CD4-positive, alpha-beta T cell (primary cell): ENCODE data around the gene RPLP1. TPM values are rescaled to one million over a fixed set of nuclear protein-coding genes. Genes with fewer than 3 reads are reported as not detected.

Source experiments
- ATAC-seq: fragments of 200-7000 bp; cut with Tn5 transposase; one replicate; pipeline ENCODE4 v1.10.0; 2022; ENCODE audit warnings: mild to moderate bottlenecking; ENCODE audit not compliant: poor library complexity
- CTCF ChIA-PET: fragments of 350-600 bp; sonication (Branson Sonifier 250); formaldehyde crosslinking; loops from one replicate; lab custom pipeline; 2021; ENCODE audit warnings: antibody characterized with exemption, inconsistent platforms; lab: Charles Lee
- POLR2A ChIA-PET: fragments of 350-600 bp; sonication (Branson Sonifier 250); formaldehyde crosslinking; loops from one replicate; lab custom pipeline; 2021; ENCODE audit warnings: antibody characterized with exemption, inconsistent platforms; lab: Charles Lee
- DNase-seq, 14 experiments: peaks; one replicate each; pipeline ENCODE4 v3.0.0-alpha.2; 2013 to 2020; ENCODE audit warnings: mixed read lengths in 2 of 14
- H3K27ac ChIP-seq, 2 donors: one replicate each; pipeline versions ENCODE4 v1.5.1 to v1.7.0; 2013; ENCODE audit warnings: low read length in 2 of 2, low read depth in 1 of 2, mild to moderate bottlenecking in 1 of 2
- H3K27me3 ChIP-seq, 2 experiments: 1 replicate in 1 of 2; 2 replicates in 1 of 2; pipeline versions ENCODE4 v1.6.1 to v1.7.0; 2013; ENCODE audit warnings: low read length in 2 of 2, control low read depth in 1 of 2, mild to moderate bottlenecking in 1 of 2, moderate library complexity in 1 of 2; ENCODE audit not compliant: insufficient read depth in 2 of 2, control insufficient read depth in 1 of 2
- H3K36me3 ChIP-seq: one replicate; pipeline ENCODE4 v1.6.1; 2013; ENCODE audit warnings: low read length, control low read depth; ENCODE audit not compliant: insufficient read depth
- H3K4me1 ChIP-seq: one replicate; pipeline ENCODE4 v1.6.1; 2013; ENCODE audit warnings: low read length, control low read depth; ENCODE audit not compliant: insufficient read depth
- H3K4me3 ChIP-seq: one replicate; pipeline ENCODE4 v1.5.1; 2013; ENCODE audit warnings: mild to moderate bottlenecking, low read length, moderate library complexity
- H3K9me3 ChIP-seq, 2 experiments: 1 replicate in 1 of 2; 2 replicates in 1 of 2; pipeline versions ENCODE4 v1.6.1 to v1.7.0; 2013; ENCODE audit warnings: low read length in 2 of 2, mild to moderate bottlenecking in 2 of 2, control low read depth in 1 of 2, moderate library complexity in 1 of 2; ENCODE audit not compliant: control insufficient read depth in 1 of 2, insufficient read depth in 1 of 2
- H3K27ac Mint-ChIP-seq: one replicate; pipeline ENCODE4 v1.8.0; 2020; ENCODE audit warnings: mixed read lengths
- H3K27me3 Mint-ChIP-seq: one replicate; pipeline ENCODE4 v1.8.0; 2021; ENCODE audit warnings: mixed read lengths
- H3K36me3 Mint-ChIP-seq: one replicate; pipeline ENCODE4 v1.8.0; 2021; ENCODE audit warnings: low read depth, mixed read lengths
- H3K4me1 Mint-ChIP-seq: one replicate; pipeline ENCODE4 v1.8.0; 2021; ENCODE audit warnings: low read depth, mixed read lengths
- H3K4me3 Mint-ChIP-seq: one replicate; pipeline ENCODE4 v1.8.0; 2020; ENCODE audit warnings: mild to moderate bottlenecking, mixed read lengths
- H3K9me3 Mint-ChIP-seq: one replicate; pipeline ENCODE4 v1.8.0; 2020; ENCODE audit warnings: mixed read lengths
- CTCF ChIP-seq: fragments of 200-600 bp; IDR thresholded peaks from one replicate; pipeline ENCODE4 v1.8.0; 2022; ENCODE audit warnings: antibody characterized with exemption, mild to moderate bottlenecking
- intact Hi-C, 2 experiments: fragments of 100-400 bp; cut with DNase I in 1 of 2; cut with micrococcal nuclease in 1 of 2; formaldehyde crosslinking; loops; one replicate each; pipeline versions ENCODE4 v1.15.1 to v1.9.0; 2023 to 2025; cut with DNase I, micrococcal nuclease
- total RNA-seq, 174 experiments: library from RNA in 2 of 174; stranded (reverse) in 2 of 174; gene quantifications; one replicate each; pipeline ENCODE4 v1.2.3 and lab custom pipeline; 2021 to 2026

Gene RPLP1
- total RNA-seq, 2 experiments from 2014 or later, result 2,527 to 2,615 TPM

DNA sequence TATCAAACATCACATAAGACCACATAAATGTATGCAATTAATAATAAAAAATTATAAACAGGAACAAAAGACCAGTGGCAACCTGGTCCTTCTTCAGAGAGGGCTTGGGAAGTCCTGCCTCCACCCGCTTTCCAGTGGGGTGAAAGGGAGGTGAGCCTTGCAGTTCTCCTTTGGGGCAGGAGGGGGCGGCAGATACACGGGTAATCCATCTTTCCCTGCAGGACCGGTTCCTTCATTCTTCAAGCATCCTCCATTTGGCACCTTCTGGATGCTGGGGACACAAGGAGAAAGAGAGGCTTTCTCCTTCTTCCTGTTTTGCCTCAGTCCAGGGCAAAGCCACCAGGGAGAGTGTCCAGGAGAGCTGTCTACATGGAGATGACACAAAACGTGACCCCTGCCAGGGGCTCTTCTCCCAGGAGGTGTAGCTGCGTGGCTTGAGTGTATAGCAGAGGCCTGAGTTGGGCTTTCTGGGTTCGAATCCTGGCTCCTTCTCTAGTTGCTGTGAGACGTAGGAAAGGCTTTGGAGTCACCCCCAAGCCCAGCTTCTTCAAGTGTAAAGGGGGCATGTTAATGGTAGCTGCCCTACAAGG is 23.2 kb downstream of the RPLP1 start:
- Mint-ChIP-seq H3K27me3 (no peaks in the 10 kb centered on the region), H3K4me3 (no peak overlapping the region), H3K27ac (no peak overlapping the region), H3K4me1 (peaks cover 3% of the 10 kb centered on the region), H3K36me3 (no peaks in the 10 kb centered on the region), H3K9me3 (no peaks in the 10 kb centered on the region)
- ATAC-seq, result peak; percentile 95
- ChIA-PET POLR2A (interaction anchor here (0.6 to 2.2 kb wide), 3 partner anchors 13 to 1131 kb away, joined by 3 to 7 read pairs (median 3); partner anchors contain the start of gene RPLP1), CTCF (interaction anchor here (0.6 to 1.7 kb wide), 12 partner anchors 8 to 1336 kb away, joined by 3 to 8 read pairs (median 4); partner anchors contain the start of gene RPLP1)
- Histone ChIP-seq H3K27me3 (peaks cover 0 to 2% of the 10 kb centered on the region in 2 experiments), H3K4me1 (peaks cover 10% of the 10 kb centered on the region), H3K36me3 (no peaks in the 10 kb centered on the region), H3K27ac (no peak overlapping the region), H3K9me3 (peaks cover 4 to 5% of the 10 kb centered on the region in 2 experiments), H3K4me3 (no peak overlapping the region)
- peak; percentile 55 to 85 (median 70) for DNase-seq
- intact Hi-C loops, result loop anchor here (1.0 to 10.0 kb wide), 9 partner anchors 251 to 1337 kb away; no protein-coding TSS in a partner anchor
- peak; percentile 97 for TF ChIP-seq CTCF

GRCh38 chr15:69476704-69477473 is 24.3 kb downstream of the RPLP1 start:
- no peak for TF ChIP-seq CTCF
- H3K4me3 Mint-ChIP-seq, result no peak overlapping the region
- no peaks in the 10 kb centered on the region for H3K36me3 Mint-ChIP-seq
- H3K27me3 Mint-ChIP-seq, result no peaks in the 10 kb centered on the region
- ChIA-PET POLR2A (interaction anchor here (0.8 to 2.2 kb wide), 2 partner anchors 14 to 24 kb away, joined by 3 to 7 read pairs; partner anchors contain the start of gene RPLP1), CTCF (interaction anchor here (0.7 to 1.7 kb wide), 10 partner anchors 10 to 1335 kb away, joined by 3 to 8 read pairs (median 4); no protein-coding TSS in a partner anchor)
- intact Hi-C loops, result loop anchor here (2.0 to 10.0 kb wide), 6 partner anchors 250 to 1336 kb away; no protein-coding TSS in a partner anchor
- H3K27ac Mint-ChIP-seq, result no peak overlapping the region
- H3K36me3 ChIP-seq, result no peaks in the 10 kb centered on the region
- ATAC-seq (no peak), DNase-seq (peak in 1 of 14 experiments; percentile 8)
- no peak overlapping the region for H3K4me3 ChIP-seq
- H3K27me3 ChIP-seq, result peaks cover 0 to 2% of the 10 kb centered on the region in 2 experiments
- H3K4me1 ChIP-seq, result peaks cover 10% of the 10 kb centered on the region
- H3K27ac ChIP-seq, result no peak overlapping the region
- no peaks in the 10 kb centered on the region for H3K4me1 Mint-ChIP-seq
- peaks cover 4 to 5% of the 10 kb centered on the region in 2 experiments for H3K9me3 ChIP-seq
- no peaks in the 10 kb centered on the region for H3K9me3 Mint-ChIP-seq

DNA sequence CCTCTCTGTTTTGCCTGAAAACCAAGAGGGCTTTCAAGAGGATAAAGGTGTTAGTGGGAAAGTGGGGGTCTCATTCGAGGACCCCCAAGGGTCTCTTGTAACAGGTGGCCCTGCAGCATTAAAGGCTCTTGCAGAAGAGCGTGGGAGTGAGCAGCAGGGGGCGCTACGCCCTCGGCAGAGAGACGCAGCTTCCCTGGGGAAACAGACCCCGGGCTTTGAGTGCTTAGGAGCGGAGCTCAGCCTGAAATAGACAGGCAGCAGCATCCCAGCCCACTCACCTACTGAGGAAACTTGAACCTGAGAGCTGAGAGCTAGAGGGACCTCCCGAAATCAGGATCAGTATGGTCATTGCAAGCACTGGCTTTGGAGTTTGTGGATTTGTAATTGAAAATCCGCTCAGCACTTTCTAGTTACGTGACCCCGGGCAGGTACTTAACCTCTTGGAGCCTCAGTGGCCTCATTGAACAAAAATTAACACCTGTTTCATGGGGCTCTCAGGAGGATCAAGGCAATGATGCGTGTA is 25.7 kb downstream of the RPLP1 start:
- Mint-ChIP-seq H3K27ac (no peak overlapping the region), H3K9me3 (no peaks in the 10 kb centered on the region), H3K27me3 (no peaks in the 10 kb centered on the region), H3K36me3 (no peaks in the 10 kb centered on the region), H3K4me1 (no peaks in the 10 kb centered on the region), H3K4me3 (no peak overlapping the region)
- Histone ChIP-seq H3K27ac (no peak overlapping the region), H3K4me1 (peaks cover 10% of the 10 kb centered on the region), H3K4me3 (no peak overlapping the region), H3K27me3 (peaks cover 0 to 2% of the 10 kb centered on the region in 2 experiments), H3K9me3 (peaks cover 4 to 5% of the 10 kb centered on the region in 2 experiments), H3K36me3 (no peaks in the 10 kb centered on the region)
- intact Hi-C loops, result loop anchor here (1.0 to 10.0 kb wide), 8 partner anchors 249 to 1330 kb away; partner anchors contain the start of gene TLE3 (in 1 of the 2)
- ChIA-PET CTCF (interaction anchor here (0.8 to 1.5 kb wide), 7 partner anchors 9 to 1009 kb away, joined by 3 to 10 read pairs (median 4); no protein-coding TSS in a partner anchor), POLR2A (no interaction called here)
- TF ChIP-seq CTCF, result peak; percentile 91
- DNase-seq (peak in 12 of 14 experiments; percentile 23 to 74 (median 42)), ATAC-seq (no peak)
